RPMI8226 (cell line): ENCODE data around the gene CACNA1S.

Source experiments
- DNase-seq: peaks from one replicate; pipeline ENCODE4 v3.0.0-alpha.2; 2015

The CACNA1S gene

GRCh38 chr1:201114245-201115131, 2.3 kb upstream of the CACNA1S start:
- peak; percentile 93 for DNase-seq

DNA sequence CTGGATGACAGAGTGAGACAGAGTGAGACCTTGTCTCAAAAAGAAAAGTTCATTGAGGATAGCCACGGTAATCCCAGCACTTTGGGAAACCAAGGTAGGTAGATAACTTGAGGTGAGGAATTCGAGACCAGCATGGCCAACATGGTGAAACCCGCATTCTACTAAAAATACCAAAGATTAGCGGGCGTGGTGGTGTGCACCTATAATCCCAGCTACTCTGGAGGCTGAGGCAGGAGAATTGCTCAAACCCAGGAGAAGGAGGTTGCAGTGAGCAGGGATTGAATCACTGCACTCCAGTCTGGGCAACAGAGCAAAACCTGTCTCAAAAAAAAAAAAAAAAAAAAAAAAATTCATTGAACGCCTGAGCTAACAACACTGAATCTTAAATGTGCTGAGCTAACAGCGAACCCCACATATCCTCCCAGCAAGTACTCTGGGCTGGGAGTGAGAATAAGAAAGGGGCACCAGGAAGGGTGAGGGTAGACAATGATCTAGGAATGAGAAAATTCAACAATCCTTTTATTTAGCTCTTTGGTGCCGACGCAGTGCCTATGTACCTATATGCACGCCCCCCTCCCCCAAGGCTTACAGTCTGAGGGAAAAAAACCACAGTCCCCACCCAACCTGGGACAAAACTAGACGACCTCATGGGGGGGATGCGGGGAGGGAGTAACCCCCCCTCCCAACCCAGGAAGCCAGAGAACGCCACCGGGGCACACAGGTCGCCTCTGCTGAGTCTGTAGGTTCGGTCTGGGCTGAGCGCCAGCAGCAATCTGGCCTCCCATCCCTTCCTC, 1.4 kb upstream of the CACNA1S start:
- no peak for DNase-seq

- DNase-seq: no peak
Measured at GRCh38 chr1:201112926-201113325, 700 bp upstream of the CACNA1S start.

GRCh38 chr1:201111672-201112071, 554 bp downstream of the CACNA1S start:
- DNase-seq: no peak

GRCh38 chr1:201111156-201111555, 1.1 kb downstream of the CACNA1S start:
- DNase-seq: no peak

- DNase-seq: no peak
Measured at GRCh38 chr1:201110616-201111015, 1.6 kb downstream of the CACNA1S start.

DNA sequence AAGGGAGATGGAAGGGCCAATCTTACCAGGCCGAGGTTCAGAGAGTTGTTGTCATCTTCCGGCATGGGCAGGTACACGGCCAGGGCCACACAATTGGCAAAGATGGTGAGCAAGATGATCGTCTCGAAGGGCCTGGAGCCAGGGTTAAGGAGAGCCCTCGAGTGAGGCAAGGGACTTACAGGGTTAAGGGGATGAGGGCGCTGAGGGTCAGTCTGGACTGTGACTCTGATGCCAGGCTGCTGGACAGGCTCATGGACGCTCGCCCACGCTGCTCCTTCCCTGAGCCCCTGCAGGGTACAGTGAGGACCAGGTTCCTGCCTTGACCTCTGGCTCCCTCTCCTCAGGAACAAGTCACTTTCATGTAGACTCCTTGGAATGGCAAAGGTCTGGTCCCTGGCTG, 2.1 kb downstream of the CACNA1S start:
- DNase-seq: no peak

DNA sequence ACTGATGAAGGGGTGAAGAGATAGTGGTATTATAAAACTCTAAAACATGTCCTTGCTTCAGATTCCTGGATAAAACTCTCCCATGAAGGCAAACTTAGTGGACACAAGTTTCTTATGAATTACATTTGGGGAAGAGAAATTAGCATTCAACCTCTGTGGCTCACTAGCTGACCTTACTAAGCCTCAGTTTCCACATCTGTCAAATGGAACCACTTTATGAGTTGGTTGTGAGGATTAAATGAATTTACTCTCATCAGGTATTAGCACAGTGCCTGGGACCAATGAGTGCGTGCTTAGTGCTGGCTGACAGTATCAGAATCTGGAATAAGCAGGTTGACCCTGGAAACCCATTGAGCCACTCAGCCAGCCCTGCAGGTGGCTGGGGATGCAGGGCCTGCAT, 2.6 kb downstream of the CACNA1S start:
- DNase-seq: no peak

DNA sequence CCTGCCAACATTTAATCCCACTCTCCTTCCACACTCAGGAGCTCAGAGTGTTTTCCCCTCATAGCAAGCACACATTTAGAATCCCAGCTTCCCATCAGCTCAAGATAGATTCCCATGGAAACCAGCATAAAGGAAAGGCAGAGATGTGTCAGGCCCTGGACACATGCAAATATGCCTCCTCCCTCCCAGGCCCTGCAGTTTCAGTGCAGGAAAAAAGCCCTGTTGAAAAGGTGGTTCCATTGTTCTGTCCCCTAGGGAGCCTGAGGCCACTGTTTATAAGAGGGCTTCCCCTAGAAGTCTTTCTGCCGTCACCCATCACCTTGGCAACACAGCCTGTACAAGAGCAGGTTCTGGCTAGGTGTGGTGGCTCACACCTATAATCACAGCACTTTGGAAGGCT, 3.6 kb downstream of the CACNA1S start:
- DNase-seq: no peak

GRCh38 chr1:201105688-201106087, 6.5 kb downstream of the CACNA1S start:
- DNase-seq: no peak

- no peak for DNase-seq
Measured at GRCh38 chr1:201104141-201104540, 8.1 kb downstream of the CACNA1S start.

DNA sequence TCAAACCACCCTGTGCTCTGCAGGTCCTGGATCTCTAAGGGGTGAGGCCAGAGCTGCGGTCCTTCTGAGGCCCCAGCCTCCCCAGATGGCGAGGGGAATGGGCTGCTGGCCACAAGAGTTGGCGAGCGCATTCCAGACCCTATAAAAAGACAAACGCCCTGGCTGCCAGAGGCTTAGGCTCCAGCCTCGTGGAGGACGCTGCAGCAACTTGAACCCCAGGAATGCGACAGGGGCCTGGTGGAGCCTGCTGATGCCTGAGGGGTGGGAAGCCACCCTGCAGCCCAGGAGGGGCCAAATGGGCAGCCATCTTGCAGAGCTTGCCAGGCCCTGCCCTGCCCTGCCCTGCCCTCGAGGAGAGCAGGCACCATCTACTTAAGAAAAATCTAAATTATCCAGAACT, 8.6 kb downstream of the CACNA1S start:
- no peak for DNase-seq

- no peak for DNase-seq
Measured at GRCh38 chr1:201100169-201100930, 11.9 kb downstream of the CACNA1S start.

GRCh38 chr1:201098992-201099677, 13.1 kb downstream of the CACNA1S start:
- no peak for DNase-seq

- no peak for DNase-seq
Measured at GRCh38 chr1:201096977-201097856, 15.0 kb downstream of the CACNA1S start.

DNA sequence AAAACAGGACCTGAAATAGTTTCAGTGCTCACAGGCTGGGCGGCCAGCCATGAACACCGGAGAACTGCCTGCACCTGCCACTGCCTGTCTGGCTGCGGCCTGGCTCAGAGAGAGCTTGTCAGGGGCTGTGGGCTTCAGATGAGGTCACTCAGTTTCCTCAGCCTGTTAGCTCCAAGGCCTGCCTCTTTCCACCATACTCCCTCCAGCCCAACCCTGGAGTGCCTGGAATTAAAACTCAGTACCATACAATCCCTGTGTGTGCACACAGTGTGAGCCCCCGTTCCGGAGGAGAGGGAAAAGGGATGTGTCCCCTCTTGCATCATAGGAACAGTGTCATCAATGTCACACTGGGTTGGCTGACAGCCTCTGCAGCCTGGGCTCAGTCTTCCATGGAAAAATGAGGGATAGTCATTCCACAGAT, 16.2 kb downstream of the CACNA1S start:
- DNase-seq: peak; percentile 64

GRCh38 chr1:201095581-201095980, 16.6 kb downstream of the CACNA1S start:
- DNase-seq: no peak

DNA sequence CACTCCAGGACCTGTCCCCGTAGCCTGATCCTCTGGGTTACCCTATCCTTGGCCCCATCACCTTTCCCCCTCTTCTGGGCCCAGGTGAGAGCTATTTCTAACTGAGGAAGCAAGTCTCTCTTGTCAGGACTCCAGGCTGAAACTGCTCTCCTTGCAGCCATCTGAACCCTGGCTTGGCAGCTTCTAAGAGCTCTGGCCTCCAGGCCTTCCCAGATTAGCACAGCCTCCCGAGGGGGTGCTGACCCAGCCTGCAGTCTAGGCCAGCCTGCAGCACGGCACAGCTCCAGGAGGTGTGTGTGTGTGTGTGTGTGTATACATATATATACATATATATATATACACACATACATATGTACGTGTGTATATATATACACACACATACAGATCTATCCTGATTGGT, 17.4 kb downstream of the CACNA1S start:
- no peak for DNase-seq

- DNase-seq: no peak
Measured at GRCh38 chr1:201093962-201094361, 18.3 kb downstream of the CACNA1S start.

DNA sequence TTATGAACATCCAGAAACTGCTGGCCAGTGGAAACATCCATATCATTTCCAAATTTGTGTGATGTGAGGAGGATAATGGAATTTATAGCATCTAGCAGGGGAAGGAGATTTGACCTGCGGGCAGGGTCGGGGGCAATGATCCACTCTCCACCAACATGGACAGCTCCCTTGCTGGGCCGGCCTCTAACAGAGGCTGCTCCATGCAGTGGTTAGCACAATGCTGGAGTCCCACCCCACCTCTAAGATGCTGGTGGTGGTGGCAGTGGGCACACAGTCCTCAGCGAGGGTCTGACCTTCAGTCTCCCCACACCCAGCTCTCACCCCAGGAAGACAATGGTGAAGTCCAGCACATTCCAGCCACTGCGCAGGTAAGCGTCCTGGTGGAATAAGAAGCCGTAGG, 18.7 kb downstream of the CACNA1S start:
- no peak for DNase-seq

- DNase-seq: no peak
Measured at GRCh38 chr1:201092738-201093137, 19.5 kb downstream of the CACNA1S start.

DNA sequence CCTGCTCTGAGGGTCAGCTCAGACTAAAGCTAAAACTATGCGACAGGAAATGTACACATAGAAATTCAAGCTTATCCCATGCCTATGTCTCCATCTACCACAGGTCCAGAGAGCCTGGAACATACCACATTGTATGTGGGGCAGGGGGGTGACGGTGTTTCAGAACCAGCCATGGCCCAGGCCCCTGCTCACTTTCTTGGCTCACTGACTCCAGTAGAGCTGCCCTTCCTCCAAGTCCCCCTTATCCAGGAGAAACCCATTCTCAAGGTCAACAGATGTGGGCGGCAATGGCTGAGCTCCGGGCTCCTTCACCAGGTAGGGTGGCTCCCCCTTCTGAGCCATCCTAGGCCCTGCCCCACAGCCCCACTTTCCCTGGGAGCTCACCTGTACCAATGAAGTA, 21.0 kb downstream of the CACNA1S start:
- no peak for DNase-seq
